Prostate gland (tissue), 2 donors: ENCODE data around the gene LMNTD1. TPM values are rescaled to one million over a fixed set of nuclear protein-coding genes. Genes with fewer than 3 reads are reported as not detected.
"Not testable (repeated sequence)": the region's sequence is repeated elsewhere in the genome, so short reads cannot be mapped to it uniquely, and the experiment has no call there.

ENCODE experiments used
- DNase-seq: peaks from one replicate; pipeline ENCODE4 v3.0.0-alpha.2; 2019; ENCODE audit warnings: low spot score
- H3K27ac ChIP-seq, 2 donors: fragments of 200-600 bp; sonication (generic); 2 replicates each; pipeline ENCODE4 v1.5.1; 2017 to 2019
- H3K27me3 ChIP-seq: fragments of 200-600 bp; sonication (generic); replicated peaks from 2 replicates; pipeline ENCODE4 v1.5.1; 2019; ENCODE audit not compliant: insufficient read depth
- H3K36me3 ChIP-seq, 2 donors: fragments of 200-600 bp; sonication (generic); 1 replicate in 1 of 2; 2 replicates in 1 of 2; pipeline versions ENCODE4 v1.5.1 to v1.8.1; 2017 to 2019
- H3K4me1 ChIP-seq: fragments of 200-600 bp; sonication (generic); replicated peaks from 2 replicates; pipeline ENCODE4 v1.5.1; 2019
- H3K4me3 ChIP-seq, 2 donors: fragments of 200-600 bp; sonication (generic); 2 replicates each; pipeline ENCODE4 v1.5.1; 2017 to 2019
- H3K9me3 ChIP-seq: fragments of 200-600 bp; sonication (generic); 2 replicates; pipeline ENCODE4 v1.5.1; 2017
- POLR2A ChIP-seq: fragments of 450-650 bp; IDR thresholded peaks from one replicate; pipeline ENCODE4 v1.6.1; 2016; ENCODE audit warnings: antibody characterized with exemption, mild to moderate bottlenecking
- POLR2AphosphoS5 ChIP-seq: sonication (generic); formaldehyde crosslinking; IDR thresholded peaks from one replicate; pipeline ENCODE4 v1.6.1; 2017; ENCODE audit warnings: antibody characterized with exemption
- WGBS: methylation state at CpG from one replicate; pipeline ENCODE4 v1.1.5; 2018; 5-methylcytosine and 5-hydroxymethylcytosine counted together
- intact Hi-C: fragments of 100-400 bp; cut with DNase I; formaldehyde crosslinking; loops from one replicate; pipeline ENCODE4 v1.14.2; 2022
- total RNA-seq, 2 donors: library from RNA; depleted of rRNA; stranded (reverse); fragments of >200 nt; gene quantifications; one replicate each; pipeline ENCODE4 v1.1.0, GENCODE V29; 2016
- TF ChIP-seq, protein P1 (sequence below), 4 experiments: fragments of 200-600 bp in 2 of 4; fragments of 450-650 bp in 2 of 4; sonication (generic) in 2 of 4; IDR thresholded peaks; 1 replicate in 3 of 4; 2 replicates in 1 of 4; pipeline ENCODE4 v1.5.1; 2016 to 2019; ENCODE audit warnings: antibody characterized with exemption in 4 of 4, mild to moderate bottlenecking in 2 of 4, moderate library complexity in 2 of 4

Gene LMNTD1, protein sequence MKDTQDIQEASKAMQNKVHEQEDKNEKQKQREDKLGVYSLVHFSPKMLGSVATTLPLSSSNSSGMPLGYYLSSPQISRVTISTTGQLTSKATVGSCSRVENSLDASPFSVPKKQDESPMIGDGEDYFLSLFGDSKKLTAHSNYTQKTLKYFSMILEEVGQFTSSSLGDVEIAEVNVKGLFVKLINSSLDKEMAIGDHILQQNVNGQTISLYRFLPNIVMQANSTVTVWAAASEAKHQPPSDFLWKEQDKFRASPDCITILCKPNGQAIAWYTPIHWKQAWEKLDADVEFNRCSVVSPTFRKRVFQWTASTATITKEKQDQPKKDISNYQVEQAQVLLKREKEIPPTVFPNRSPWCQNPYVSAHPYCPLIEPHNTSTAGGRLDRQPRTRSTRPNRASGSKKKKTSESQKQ
- total RNA-seq, result 1 to 10 TPM in 1 of 2 donors, not detected in 1; 3.5 TPM

DNA sequence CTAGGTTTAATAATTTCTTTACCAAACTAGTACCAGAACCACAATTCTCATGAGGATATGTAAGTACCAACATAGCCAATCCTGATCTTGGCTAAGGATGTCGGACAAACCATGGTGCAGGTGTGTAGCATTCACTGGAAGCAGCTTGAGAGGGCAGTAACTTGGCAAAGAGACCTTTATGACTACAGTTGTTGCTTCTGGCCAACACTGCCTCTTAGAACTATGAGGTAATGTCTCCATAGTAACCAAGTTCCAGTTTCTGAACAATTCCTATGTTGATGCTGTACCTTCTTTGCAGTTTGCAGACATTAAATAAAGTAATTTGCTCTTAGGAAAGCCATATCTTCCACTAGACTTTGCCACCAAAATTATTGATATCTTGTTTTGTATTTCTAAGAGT lies at the start of gene LMNTD1:
TSS of gene LMNTD1 (minus strand) at position 186 of the 400 bp plus-strand sequence. CDS start 324 bp downstream, outside the sequence.
- no peak for DNase-seq
- WGBS, result 0% methylated on average over 1 of the region's 1 CpG

DNA sequence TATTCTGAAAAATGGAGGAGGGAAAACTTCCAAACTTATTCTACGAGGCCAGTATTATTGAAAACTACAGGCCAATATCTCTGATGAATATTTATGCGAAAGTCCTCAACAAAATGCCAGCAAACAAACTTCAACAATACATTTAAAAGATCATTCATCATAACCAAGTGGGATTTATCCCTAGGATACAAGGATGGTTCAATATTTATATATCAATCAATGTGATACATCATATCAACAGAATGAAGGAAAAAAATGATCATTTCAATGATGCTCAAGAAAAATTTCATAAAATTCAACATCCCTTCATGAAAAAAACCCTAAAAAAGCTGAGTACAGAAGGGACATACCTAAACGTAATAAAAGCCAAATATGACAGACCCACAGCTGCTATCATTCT lies 45.9 kb upstream of the LMNTD1 start:
- Histone ChIP-seq H3K4me1 (no peaks in the 10 kb centered on the region), H3K4me3 (no peak overlapping the region), H3K27ac (no peak overlapping the region), H3K27me3 (no peaks in the 10 kb centered on the region), H3K36me3 (no peaks in the 10 kb centered on the region), H3K9me3 (no peaks in the 10 kb centered on the region)
- intact Hi-C loops, result no loop called here
- no peak for DNase-seq
- TF ChIP-seq POLR2AphosphoS5 (no peak), POLR2A (no peak)
- TF ChIP-seq, protein P1, sequence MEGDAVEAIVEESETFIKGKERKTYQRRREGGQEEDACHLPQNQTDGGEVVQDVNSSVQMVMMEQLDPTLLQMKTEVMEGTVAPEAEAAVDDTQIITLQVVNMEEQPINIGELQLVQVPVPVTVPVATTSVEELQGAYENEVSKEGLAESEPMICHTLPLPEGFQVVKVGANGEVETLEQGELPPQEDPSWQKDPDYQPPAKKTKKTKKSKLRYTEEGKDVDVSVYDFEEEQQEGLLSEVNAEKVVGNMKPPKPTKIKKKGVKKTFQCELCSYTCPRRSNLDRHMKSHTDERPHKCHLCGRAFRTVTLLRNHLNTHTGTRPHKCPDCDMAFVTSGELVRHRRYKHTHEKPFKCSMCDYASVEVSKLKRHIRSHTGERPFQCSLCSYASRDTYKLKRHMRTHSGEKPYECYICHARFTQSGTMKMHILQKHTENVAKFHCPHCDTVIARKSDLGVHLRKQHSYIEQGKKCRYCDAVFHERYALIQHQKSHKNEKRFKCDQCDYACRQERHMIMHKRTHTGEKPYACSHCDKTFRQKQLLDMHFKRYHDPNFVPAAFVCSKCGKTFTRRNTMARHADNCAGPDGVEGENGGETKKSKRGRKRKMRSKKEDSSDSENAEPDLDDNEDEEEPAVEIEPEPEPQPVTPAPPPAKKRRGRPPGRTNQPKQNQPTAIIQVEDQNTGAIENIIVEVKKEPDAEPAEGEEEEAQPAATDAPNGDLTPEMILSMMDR (IDR thresholded peaks at IDR 0.05), result no peak
- 91% methylated on average over 3 of the region's 3 CpGs for WGBS

More for the DNA sequence above, at the start of gene LMNTD1:
- intact Hi-C loops, result no loop called here
- Histone ChIP-seq H3K36me3 (no peaks in the 10 kb centered on the region), H3K27me3 (no peaks in the 10 kb centered on the region), H3K4me3 (no peak within 1 kb of the TSS), H3K27ac (no peak within 1 kb of the TSS), H3K4me1 (no peaks in the 10 kb centered on the region), H3K9me3 (no peaks in the 10 kb centered on the region)
- TF ChIP-seq POLR2AphosphoS5 (no peak), POLR2A (no peak)
- TF ChIP-seq, protein P1 (IDR thresholded peaks at IDR 0.05), result no peak

DNA sequence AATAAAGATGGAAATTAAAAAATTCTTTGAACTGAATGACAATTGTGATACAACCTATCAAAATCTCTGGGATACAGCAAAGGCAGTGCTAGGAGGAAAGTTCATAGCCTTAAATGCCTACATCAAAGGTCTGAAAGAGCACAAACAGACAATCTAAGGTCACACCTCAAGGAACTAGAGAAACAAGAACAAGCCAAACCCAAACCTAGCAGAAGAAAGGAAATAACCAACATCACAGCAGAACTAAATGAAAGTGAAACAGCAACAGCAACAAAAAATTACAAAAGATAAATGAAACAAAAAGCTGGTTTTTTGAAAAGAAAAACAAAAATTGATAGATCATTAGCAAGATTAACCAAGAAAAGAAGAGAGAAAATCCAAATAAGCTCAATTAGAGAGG lies 42.4 kb upstream of the LMNTD1 start:
- H3K4me1 ChIP-seq, H3K4me3 ChIP-seq, H3K9me3 ChIP-seq, DNase-seq, H3K36me3 ChIP-seq, intact Hi-C loops, H3K27me3 ChIP-seq, H3K27ac ChIP-seq: not testable (repeated sequence)

DNA sequence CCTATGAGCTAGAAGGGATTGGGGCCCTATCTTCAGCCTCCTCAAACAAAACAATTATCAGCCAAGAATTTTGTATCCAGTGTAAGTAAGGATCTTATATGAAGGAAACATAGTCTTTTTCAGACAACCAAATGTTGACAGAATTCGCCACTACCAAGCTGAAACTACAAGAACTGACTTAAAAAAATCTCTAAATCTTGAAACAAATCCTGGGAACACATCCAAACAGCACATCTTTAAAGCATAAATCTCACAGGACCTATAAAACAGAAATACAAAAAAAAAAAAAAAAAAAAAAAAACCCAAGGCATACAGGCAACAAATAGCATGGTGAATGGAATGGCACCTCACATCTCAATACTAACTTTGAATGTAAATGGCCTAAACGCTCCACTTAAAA lies 41.3 kb upstream of the LMNTD1 start:
- no peaks in the 10 kb centered on the region for H3K4me1 ChIP-seq

DNA sequence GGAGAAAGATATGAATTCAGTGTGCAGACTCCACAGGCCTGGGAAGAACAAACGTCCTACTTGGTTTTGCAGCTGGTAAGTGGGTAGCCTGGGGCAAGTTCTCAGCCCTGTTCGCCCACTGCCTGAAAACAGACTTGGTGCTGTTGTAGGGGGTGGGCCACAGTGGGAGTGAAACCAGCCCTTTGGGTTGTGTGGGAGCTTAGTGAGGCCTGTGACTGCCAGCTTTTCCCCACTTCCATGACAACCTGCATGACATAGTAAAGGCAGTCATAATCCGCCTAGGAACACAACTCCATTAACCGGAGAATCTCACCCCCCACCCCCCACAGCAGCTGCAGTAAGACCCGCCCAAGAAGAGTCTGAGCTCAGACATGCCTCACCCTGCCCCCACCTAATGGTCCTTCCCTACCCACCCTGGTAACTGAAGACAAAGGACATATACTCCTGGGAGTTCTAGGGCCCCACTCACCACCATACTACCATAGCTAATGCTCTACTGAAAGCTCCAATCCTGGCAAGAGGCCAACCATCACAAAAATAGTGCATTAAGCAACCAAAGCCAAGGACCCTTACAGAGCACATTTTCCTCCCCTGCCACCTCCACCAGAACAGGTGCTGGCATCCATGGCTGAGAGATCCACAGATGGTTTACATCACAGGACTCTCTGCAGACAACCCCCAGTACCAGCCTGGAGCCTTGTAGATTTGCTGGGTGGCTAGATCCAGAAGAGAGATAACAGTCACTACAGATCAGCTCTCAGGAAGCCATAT lies 39.8 kb upstream of the LMNTD1 start:
- 80% methylated on average over 4 of the region's 5 CpGs for WGBS
- Histone ChIP-seq H3K4me1 (no peaks in the 10 kb centered on the region), H3K9me3 (no peaks in the 10 kb centered on the region), H3K27me3 (no peaks in the 10 kb centered on the region), H3K4me3 (no peak overlapping the region), H3K36me3 (no peaks in the 10 kb centered on the region), H3K27ac (no peak overlapping the region)
- no peak for DNase-seq
- intact Hi-C loops, result no loop called here
- TF ChIP-seq POLR2AphosphoS5, result no peak
- TF ChIP-seq POLR2A, result no peak
- TF ChIP-seq, protein P1 (IDR thresholded peaks at IDR 0.05), result no peak

More for the DNA sequence above, 41.3 kb upstream of the LMNTD1 start:
- H3K4me3 ChIP-seq, result no peak overlapping the region
- TF ChIP-seq, protein P1 (IDR thresholded peaks at IDR 0.05), result no peak
- intact Hi-C loops, result no loop called here
- DNase-seq, result no peak
- no peak overlapping the region for H3K27ac ChIP-seq
- no peaks in the 10 kb centered on the region for H3K9me3 ChIP-seq
- no peaks in the 10 kb centered on the region for H3K36me3 ChIP-seq
- WGBS, result 86% methylated on average over 2 of the region's 2 CpGs
- H3K27me3 ChIP-seq, result no peaks in the 10 kb centered on the region
